ENCODE measurements around the gene TMEM175.

Gene TMEM175

GRCh38 chr4:961351-962230 is 29.3 kb downstream of the TMEM175 start:
- DNase-seq = no peak

DNA sequence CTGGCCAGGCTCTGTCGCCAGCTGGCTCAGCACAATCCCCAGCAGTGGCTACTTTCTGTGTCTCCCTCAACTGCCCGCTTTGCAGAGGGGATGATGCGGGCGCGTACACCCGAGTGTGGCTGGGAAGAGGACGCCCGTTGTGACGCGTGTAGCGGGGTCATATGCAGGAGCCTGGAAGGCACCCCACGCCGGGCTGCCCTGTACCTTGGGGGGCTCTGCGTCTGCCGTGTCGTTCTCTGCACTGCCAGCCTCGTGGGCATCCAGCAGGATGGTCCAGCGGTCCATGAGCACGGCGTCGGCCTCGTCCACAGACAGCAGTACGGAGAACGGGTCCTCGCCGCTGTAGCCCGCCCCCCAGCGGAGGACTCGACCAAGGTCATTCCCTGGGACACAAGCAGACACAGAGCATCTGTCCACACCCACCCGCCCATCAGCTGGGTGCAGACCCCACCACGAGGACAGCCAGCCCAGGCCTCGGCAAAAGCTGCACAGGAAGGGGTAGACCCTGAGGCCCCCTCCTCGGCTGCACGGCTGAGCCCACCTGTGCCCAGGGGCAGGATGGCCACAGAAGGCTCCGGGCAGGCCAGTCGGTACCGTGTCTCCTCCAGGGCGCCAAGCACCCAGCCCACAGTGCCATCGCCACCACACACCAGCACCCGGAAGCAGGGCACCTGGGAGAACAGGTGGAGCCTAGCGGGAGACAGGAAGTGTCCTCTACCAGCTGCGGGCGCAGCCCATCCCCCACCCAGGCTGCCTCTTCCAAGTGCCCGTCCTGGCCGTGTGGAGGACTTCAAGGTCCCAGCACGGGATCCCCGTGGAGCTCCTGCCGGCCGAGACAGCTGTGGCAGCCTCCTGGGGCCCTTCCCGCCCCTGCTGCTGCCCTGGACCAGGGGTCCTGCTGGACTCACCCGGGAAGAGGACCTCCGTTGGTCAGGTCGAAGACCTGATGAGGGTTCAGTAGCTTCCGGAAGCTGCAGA is 30.3 kb downstream of the TMEM175 start:
- DNase-seq = no peak

DNA sequence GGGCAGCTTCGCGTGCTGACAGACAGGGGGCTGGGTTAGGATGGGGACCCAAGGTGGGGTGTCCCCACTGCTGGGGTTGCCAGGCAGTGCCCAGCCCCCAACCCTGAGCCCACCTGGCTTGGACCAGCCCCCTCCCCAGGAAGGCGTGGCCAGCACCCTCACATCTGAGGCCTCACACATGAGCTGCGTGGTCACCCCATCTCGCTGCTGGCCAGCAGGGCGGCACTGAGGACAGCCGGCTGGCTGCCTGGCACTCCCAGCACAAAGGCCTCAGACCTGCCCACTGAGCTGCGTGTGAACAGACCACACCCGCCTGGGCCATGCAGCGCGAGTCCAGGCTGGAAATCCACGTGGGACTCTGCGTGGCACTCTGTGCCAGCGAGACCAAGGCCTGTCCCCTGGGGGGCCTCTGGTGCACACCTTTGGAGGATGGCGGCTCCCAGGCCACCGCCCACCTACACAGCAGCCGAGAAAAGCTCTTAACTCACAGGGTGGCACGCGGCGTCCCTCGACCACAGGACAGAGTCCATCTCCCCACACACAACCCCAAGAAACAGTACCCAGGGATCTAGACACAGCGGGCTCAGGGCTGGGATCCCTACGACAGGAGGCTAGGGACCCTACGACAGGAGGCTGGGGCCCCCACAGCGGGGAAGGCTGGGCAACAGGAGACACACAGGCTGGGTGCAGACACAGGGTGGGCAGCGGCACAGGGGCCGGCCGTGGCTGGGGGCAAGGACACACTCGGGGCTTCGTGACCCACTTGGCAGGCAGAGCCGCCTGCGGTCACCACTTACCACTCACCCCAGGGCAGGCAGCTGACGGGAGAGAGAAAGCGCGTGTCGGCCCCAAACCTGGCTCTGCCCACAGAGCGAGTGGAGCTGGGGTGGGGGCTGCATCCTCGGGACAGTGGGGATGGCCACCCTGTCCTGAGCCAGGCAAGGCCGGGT is 31.3 kb downstream of the TMEM175 start:
- no peak for DNase-seq

- DNase-seq = no peak
Observed at GRCh38 chr4:964346-965025, 32.2 kb downstream of the TMEM175 start.

- DNase-seq = no peak
Observed at GRCh38 chr4:965048-965765, 32.9 kb downstream of the TMEM175 start.

GRCh38 chr4:965766-966134 is 33.5 kb downstream of the TMEM175 start:
- DNase-seq = no peak

GRCh38 chr4:966266-967112 is 34.2 kb downstream of the TMEM175 start:
- DNase-seq = no peak

GRCh38 chr4:967113-968104 is 35.1 kb downstream of the TMEM175 start:
- no peak for DNase-seq

GRCh38 chr4:968221-968620 is 36.0 kb downstream of the TMEM175 start:
- no peak for DNase-seq

- DNase-seq = no peak
Observed at GRCh38 chr4:968621-969394, 36.5 kb downstream of the TMEM175 start.

DNA sequence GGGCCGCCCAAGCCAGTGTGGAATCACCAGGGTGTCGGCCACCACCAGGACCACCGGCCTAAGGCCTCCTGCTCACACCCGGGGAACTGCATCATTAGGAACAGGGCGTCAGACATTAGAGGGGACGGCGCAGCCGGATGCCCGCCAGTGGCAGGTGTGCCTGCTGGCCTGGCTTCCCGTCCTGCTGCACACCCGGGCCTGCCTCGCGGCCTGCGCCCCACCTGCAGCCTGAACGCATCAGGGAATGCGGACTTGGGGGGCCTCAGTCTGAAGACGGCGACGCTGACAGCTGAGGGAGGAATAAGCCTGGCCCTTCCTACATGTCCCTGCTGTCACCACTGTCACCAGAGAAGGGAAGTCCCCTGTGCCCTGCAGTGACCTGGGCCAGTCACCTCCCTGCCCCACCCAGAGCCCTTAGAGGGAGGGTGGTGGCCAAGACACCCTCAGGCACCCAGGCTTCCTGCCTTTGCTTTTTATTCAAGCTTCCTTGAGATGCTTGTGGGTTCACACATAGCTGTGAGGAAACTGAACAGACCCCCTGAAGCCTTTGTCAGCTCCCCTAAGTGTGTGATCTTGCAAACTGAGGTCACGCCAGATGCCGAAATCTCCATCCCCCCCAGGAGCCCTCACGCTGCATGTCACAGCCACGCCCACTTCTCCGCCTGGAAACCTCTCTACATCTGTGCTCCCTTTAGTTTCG is 37.9 kb downstream of the TMEM175 start:
- no peak for DNase-seq

DNA sequence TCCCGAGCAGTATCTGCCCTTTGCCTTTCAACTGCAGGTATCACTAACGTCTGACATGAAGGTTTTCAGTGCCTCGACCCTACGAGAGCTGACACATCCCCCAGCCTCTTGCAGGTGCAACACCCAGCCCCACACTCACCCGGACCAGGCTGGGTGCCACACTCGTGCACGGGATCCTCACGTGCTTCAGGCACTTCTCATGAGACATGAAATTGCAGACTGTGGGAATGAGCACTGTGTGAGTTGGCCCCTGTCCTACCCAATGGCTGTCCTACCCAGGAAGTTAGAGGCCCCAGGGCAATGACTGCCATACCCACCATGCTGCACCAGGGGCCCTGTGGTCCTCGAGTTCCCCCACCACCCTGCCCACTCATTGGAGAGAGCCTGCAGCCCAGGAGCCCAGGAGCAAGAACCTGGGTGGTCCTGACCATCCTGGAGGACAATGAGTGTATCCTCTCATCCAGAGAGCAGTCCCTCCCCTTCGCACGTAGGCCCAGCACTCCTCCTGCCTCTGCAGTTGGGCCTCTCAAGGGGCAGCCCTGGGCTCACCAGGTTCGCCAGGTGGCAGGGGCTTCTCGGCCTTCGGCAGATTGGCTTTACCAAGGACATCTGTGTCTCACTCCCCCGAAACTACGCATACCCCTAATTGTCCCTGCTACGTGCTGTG is 38.7 kb downstream of the TMEM175 start:
- DNase-seq = no peak

DNA sequence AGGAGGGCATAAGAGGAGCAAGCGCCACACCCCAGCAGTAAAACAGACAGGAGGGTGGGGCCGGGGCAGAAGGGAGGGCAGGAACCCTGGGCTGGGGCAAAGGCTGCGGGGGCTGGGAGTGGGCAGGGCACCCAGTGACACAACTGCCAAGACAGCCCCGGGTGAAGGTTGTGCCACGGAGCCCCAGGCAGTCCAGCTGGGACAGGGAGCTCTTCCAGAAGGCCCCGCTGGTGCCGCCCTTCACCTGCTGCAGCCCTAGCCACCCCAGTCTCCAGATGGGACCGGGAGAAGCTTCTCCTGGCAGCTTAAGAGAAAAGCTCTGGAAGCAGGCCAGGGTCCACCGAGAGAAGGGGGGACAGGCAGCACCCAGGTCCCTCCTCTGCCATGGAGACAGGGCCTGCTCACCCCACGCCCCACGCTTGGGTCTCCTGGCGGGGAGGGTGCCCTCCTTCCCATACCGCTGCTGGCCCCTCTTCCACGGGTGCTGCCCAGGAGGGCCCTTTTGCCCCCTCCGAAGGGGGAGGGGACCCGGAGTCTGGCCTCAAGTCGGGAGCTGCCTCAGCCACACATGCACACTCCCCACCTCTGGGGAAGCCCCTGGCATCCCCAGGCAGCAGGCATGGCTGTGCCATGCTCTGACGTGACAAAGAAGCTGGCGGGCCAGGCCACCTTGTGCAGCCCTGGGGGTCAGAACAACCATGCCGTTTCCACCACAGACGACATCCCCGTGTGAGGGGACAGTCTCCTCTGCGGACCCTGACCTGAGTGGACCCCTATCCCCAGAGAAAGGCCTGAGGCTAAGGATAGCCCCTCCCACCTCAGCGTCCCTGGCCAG is 39.6 kb downstream of the TMEM175 start:
- no peak for DNase-seq

GRCh38 chr4:972651-973424 is 40.6 kb downstream of the TMEM175 start:
- no peak for DNase-seq
